Activated naive CD8-positive, alpha-beta T cell (primary cell): ENCODE results near the gene ARHGAP25.

Source experiments
- H3K27ac Mint-ChIP-seq: one replicate; pipeline ENCODE4 v1.8.0; 2021; ENCODE audit warnings: mixed read lengths
- H3K27me3 Mint-ChIP-seq: one replicate; pipeline ENCODE4 v1.8.0; 2021; ENCODE audit warnings: mixed read lengths
- H3K36me3 Mint-ChIP-seq: one replicate; pipeline ENCODE4 v1.8.0; 2021; ENCODE audit warnings: mixed read lengths
- H3K4me1 Mint-ChIP-seq: one replicate; pipeline ENCODE4 v1.8.0; 2021; ENCODE audit warnings: low read depth, mixed read lengths
- H3K4me3 Mint-ChIP-seq: one replicate; pipeline ENCODE4 v1.8.0; 2021; ENCODE audit warnings: mild to moderate bottlenecking, mixed read lengths
- H3K9me3 Mint-ChIP-seq: one replicate; pipeline ENCODE4 v1.8.0; 2021; ENCODE audit warnings: low read depth, mixed read lengths

The ARHGAP25 gene

DNA sequence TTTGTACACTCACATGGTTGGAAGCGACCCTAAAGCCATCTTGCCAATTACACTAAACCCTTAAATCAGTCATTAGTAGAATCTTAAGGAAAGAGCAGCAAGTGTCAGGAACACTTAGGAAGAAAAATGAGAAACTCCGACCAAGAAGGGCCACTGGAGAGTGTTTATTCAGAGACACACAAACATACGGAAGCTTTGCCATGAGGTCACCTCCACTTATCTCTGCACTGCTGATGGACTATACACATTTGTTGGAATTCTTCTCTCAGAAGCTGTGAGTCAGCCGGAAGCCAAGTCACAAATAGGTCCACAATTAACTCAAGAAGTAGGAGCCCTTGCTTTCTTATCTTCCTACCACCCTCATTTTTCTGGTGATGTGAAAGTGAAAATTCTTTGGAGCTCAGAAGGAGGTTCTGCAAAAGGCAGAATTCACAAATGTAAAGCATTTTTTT lies 115.0 kb downstream of the ARHGAP25 start:
- peaks cover 3% of the 10 kb centered on the region for H3K36me3 Mint-ChIP-seq
- no peaks in the 10 kb centered on the region for H3K4me1 Mint-ChIP-seq
- H3K27me3 Mint-ChIP-seq = no peaks in the 10 kb centered on the region
- no peak overlapping the region for H3K4me3 Mint-ChIP-seq
- H3K27ac Mint-ChIP-seq = no peak overlapping the region
- H3K9me3 Mint-ChIP-seq = no peaks in the 10 kb centered on the region

DNA sequence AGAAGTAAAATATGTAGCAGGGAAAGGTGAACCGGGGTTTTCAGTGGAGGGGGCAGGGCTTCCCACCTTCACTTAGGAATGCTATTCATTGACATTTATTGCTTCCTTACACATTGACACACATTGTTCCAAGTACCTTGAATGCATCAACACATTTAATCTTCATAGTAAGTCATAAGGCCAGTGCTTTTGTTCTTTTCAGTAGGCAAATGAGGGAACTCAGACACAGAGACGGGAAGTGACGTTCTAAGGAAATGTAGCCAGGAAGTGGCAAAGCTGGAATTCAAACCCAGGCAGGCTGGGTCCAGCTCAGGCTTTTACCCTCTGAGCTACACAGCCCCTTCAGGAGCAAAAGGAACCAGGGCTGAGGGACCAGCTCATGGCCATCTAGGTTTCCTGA lies 115.9 kb downstream of the ARHGAP25 start:
- H3K4me1 Mint-ChIP-seq = no peaks in the 10 kb centered on the region
- no peaks in the 10 kb centered on the region for H3K9me3 Mint-ChIP-seq
- no peak overlapping the region for H3K27ac Mint-ChIP-seq
- no peak overlapping the region for H3K4me3 Mint-ChIP-seq
- no peaks in the 10 kb centered on the region for H3K27me3 Mint-ChIP-seq
- peaks cover 3% of the 10 kb centered on the region for H3K36me3 Mint-ChIP-seq

DNA sequence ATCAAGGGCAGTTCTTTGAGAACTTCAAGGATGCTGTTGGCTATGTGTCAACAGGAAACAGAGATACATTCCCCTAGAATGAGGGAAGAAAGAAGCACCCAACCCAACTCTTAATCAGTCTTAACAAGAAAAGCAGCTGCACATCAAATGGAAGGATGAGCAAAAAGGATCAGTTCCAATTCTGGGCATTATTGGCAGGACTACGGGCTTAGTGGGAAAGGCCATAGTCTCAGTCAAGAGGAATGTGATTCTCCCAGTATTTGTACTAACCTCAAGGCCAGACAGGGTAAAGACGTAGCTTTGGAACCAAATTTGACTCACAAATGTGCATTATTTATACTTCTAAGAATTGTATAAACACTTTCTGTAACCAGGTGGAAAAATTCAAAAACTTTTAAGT lies 118.4 kb downstream of the ARHGAP25 start:
- Mint-ChIP-seq H3K36me3 (peaks cover 3% of the 10 kb centered on the region), H3K27me3 (no peaks in the 10 kb centered on the region), H3K4me3 (no peak overlapping the region), H3K9me3 (no peaks in the 10 kb centered on the region), H3K4me1 (no peaks in the 10 kb centered on the region), H3K27ac (no peak overlapping the region)

DNA sequence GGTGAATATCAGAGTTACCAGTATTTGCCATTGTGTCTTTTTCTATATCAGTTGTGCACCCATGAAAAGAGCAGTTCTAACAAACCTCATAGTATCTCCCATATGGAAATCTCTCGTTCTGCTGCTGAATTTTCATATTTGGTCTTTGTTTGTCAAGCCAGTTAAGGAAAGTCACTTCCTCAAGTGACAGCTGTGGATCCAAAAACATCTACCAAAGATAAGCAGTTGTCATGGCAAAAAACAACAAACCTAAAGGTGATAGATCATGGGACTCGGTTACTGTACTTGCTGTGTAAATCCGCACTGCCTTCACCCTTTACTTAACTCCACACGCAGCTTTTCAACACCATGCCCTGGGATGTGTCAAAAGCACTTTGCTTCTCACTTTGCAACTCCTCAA lies 119.3 kb downstream of the ARHGAP25 start:
- no peaks in the 10 kb centered on the region for H3K27me3 Mint-ChIP-seq
- no peak overlapping the region for H3K27ac Mint-ChIP-seq
- no peaks in the 10 kb centered on the region for H3K9me3 Mint-ChIP-seq
- peaks cover 3% of the 10 kb centered on the region for H3K36me3 Mint-ChIP-seq
- H3K4me1 Mint-ChIP-seq = no peaks in the 10 kb centered on the region
- H3K4me3 Mint-ChIP-seq = no peak overlapping the region

DNA sequence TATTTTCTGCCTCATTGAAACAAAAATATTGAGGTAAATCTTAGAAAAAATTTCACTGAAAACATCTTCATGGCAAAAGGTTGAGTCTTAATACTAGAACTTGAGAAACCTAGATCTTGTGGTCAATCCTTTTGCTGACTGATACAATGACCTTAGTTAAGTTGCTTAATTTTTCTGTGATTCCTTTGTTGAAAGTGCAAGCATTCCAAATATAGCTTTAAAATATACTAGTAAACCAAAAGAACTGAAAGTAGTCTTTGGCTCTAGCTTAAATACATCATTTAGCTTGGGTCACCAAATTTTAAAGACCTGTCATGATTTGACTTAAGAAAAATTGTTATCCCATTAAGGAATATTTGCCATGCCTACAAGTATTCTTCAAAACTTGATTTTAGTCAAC lies 119.9 kb downstream of the ARHGAP25 start:
- Mint-ChIP-seq H3K9me3 (no peaks in the 10 kb centered on the region), H3K36me3 (peaks cover 2% of the 10 kb centered on the region), H3K27me3 (no peaks in the 10 kb centered on the region), H3K4me1 (no peaks in the 10 kb centered on the region), H3K27ac (no peak overlapping the region), H3K4me3 (no peak overlapping the region)

DNA sequence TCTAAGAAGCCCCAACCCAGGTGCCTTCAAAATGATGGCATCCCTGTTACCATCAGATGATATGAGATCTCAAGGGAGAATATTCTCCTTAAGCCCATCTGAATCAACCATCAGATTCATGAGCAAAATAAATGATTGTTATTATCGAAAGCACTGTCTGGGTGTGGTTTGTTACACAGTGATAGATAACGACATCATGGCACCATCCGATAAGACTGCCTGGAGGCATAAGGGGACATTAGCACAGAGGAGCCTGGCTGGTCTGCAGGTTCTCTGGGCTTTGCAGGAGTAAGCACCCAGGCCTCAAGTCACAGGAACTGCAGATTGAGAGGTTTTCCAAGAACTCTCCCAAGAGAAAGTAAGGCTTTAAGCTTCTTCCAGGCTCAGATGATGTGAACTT lies 120.9 kb downstream of the ARHGAP25 start:
- Mint-ChIP-seq H3K4me1 (no peaks in the 10 kb centered on the region), H3K4me3 (no peak overlapping the region), H3K9me3 (no peaks in the 10 kb centered on the region), H3K36me3 (no peaks in the 10 kb centered on the region), H3K27me3 (no peaks in the 10 kb centered on the region), H3K27ac (no peak overlapping the region)

DNA sequence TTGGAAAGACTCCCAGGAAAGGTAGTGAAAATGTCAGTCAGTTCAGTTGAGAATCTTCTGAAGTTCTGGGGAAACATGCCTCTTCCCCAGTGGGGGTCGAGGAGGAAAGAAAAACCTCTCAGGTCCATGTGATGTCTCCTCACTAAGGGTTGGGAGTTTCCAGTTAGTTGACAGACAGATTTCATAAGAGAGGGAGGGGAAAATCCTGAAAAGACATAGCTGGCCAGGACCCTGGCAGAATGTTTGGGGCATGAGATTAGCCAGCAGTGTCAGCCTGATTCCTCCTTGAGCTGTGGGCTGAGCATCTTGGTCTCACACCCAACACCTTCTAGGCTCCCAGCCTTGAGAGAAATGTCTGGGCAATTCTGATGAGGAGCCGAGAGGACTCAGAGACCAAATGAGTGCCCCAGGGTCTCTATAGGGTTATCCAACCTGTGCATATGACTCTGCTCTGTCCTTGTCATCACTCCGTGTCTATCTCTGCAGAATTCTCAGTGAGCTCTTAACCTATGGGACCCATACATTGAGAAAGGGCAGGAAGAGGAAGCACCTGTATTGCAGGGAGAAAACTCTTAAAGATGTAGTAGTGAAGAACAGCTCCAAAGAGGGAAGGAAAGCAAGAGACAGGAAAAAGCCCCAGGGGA lies 122.7 kb downstream of the ARHGAP25 start:
- no peaks in the 10 kb centered on the region for H3K27me3 Mint-ChIP-seq
- H3K4me1 Mint-ChIP-seq = no peaks in the 10 kb centered on the region
- H3K4me3 Mint-ChIP-seq = no peak overlapping the region
- no peaks in the 10 kb centered on the region for H3K9me3 Mint-ChIP-seq
- no peaks in the 10 kb centered on the region for H3K36me3 Mint-ChIP-seq
- H3K27ac Mint-ChIP-seq = no peak overlapping the region

DNA sequence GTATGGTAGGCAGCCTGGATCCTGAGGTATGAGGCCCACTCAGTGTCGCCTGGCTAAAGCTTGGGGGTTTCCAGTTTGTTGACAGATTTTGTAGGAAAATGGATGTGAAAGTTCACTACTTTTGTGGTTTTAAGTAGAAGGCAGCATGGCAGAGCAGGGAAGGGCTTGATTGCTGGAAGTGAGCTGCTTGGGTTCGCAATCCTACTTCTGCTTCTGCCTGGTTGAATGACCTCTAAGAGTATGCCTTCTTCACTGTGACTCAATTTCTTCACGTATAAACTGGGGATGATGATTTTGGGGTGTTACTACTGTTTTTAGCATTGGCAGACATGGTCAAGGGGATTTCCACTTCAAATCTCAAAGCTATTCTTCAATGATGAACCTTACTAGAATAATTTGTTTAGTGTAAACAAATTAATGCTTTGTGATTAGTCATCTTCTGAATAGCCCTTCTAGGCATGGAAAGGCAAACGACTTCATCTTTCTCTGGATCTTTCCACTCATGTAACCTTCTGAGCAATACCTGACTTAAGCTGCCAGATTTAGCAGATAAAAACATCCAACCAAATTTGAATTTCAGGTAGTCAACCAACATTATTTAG lies 123.3 kb downstream of the ARHGAP25 start:
- no peaks in the 10 kb centered on the region for H3K4me1 Mint-ChIP-seq
- H3K4me3 Mint-ChIP-seq = no peak overlapping the region
- no peak overlapping the region for H3K27ac Mint-ChIP-seq
- no peaks in the 10 kb centered on the region for H3K36me3 Mint-ChIP-seq
- H3K27me3 Mint-ChIP-seq = no peaks in the 10 kb centered on the region
- no peaks in the 10 kb centered on the region for H3K9me3 Mint-ChIP-seq

DNA sequence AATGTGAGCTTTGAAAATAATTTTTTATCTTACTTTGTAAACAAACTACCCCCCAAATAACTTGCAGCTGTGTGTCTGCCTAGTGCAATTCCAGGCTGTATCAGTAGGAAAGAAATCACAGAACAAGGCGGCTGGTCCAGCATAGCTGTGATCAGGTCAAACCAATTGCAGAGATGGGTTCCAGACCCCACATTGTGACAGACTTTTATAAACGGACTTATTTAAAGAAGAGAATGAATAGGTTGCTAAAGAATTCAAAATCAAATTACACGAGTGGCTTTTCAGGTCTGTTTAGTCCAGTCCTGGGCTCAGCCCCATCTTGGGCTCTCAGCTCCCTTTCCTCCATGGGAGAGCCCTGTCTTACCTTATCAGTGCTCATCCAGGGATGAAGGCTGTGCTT lies 125.5 kb downstream of the ARHGAP25 start:
- Mint-ChIP-seq H3K9me3 (no peaks in the 10 kb centered on the region), H3K36me3 (no peaks in the 10 kb centered on the region), H3K27me3 (no peaks in the 10 kb centered on the region), H3K4me1 (no peaks in the 10 kb centered on the region), H3K27ac (no peak overlapping the region), H3K4me3 (no peak overlapping the region)

DNA sequence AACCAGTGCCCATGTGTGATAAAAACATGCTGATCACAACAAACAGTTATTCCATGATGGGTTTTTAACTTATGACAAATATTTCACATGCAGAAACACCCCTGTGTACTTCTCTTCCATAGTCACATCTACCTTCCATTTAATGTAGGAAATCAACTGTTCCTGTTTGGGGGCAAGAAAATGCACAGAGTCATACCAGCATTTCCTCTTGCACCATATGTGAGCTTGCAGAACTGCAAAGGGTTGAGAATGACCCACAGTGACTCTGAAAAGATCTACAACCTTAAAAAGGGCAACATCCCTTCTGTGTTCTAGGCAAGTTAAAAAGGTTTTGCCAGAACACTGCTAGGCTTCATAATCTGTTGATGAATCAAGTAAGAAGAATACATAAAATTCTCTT lies 126.7 kb downstream of the ARHGAP25 start:
- Mint-ChIP-seq H3K36me3 (no peaks in the 10 kb centered on the region), H3K4me3 (no peak overlapping the region), H3K9me3 (no peaks in the 10 kb centered on the region), H3K27me3 (no peaks in the 10 kb centered on the region), H3K27ac (no peak overlapping the region), H3K4me1 (no peaks in the 10 kb centered on the region)

DNA sequence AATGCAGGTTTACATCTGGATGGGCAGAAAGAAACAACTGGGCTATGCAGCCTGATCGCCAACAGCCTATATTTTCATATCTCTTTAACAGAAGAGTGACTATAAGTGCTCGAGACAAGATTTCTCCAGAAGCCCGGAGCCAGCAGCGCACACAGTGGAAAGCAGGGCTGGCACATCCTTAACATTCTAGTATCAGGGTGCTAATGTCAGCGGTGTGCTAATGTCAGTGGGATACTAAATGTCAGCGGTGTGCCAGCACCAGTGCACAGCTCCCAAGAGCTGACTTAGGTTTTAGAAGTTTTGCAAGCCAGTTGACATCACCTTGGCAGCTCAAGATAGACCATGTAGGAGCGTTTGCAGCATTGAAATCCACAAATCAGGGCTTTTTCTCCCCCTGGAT lies 128.3 kb downstream of the ARHGAP25 start:
- Mint-ChIP-seq H3K27ac (no peak overlapping the region), H3K9me3 (no peaks in the 10 kb centered on the region), H3K4me3 (no peak overlapping the region), H3K36me3 (no peaks in the 10 kb centered on the region), H3K27me3 (no peaks in the 10 kb centered on the region), H3K4me1 (no peaks in the 10 kb centered on the region)

DNA sequence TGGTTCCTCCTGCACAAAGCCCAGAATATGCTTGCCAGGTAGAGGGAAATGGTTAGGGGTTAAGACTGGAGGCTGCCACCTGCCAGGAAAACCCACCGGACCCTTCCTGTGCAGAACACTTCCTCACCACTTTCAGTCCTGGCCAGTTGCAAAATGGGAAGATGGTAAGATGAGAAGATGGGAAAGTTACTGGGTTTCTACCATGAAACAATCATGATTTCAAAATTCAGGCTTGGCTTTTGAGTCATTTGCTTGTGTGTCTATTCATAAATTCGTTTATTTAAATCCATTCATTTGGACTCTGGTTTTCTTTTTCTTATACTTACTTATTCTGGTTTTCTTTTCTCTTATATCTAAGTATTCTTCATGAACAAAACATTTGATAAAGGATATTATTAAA lies 129.4 kb downstream of the ARHGAP25 start:
- Mint-ChIP-seq H3K4me3 (no peak overlapping the region), H3K4me1 (no peaks in the 10 kb centered on the region), H3K9me3 (no peaks in the 10 kb centered on the region), H3K36me3 (peaks cover 3% of the 10 kb centered on the region), H3K27me3 (no peaks in the 10 kb centered on the region), H3K27ac (no peak overlapping the region)

DNA sequence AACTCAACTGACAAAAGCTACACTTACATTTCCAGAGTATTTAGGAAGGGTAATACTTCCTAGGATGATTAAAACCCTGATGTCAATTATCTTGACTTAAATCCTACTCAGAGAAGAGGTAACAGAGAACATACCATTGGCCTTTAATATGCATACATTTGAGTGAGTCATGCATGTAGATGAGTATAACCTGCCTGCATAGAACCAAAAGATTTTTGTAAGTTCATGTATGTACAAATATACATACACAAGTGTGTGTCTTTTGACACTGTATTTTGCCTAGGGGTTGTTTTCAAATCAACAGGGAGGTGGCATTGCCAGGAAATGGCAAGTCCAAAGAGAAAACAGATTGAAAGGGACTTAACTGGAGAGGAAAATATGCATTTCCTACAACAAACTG lies 130.5 kb downstream of the ARHGAP25 start:
- H3K36me3 Mint-ChIP-seq = peaks cover 3% of the 10 kb centered on the region
- H3K9me3 Mint-ChIP-seq = no peaks in the 10 kb centered on the region
- H3K27ac Mint-ChIP-seq = no peak overlapping the region
- no peaks in the 10 kb centered on the region for H3K4me1 Mint-ChIP-seq
- no peaks in the 10 kb centered on the region for H3K27me3 Mint-ChIP-seq
- no peak overlapping the region for H3K4me3 Mint-ChIP-seq

DNA sequence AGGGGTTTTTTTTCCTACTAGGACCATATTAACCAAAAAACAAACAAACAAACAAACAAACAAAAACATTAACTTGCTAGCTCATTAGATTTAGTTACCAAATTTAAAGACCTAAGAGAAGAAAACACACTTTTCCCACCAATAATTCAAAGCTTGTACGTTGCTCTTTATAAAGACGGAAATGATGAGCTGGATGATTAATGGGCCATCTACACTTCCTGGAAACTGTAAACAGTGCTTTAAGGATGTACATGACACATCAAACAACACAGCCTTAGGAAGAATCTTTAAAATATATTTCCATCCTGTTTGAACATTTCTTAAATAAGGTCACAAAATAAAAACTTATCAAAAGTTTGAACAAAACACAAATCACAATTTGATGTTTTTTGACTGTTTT lies 135.6 kb downstream of the ARHGAP25 start:
- Mint-ChIP-seq H3K4me3 (no peak overlapping the region), H3K4me1 (no peaks in the 10 kb centered on the region), H3K27me3 (no peaks in the 10 kb centered on the region), H3K9me3 (no peaks in the 10 kb centered on the region), H3K27ac (no peak overlapping the region), H3K36me3 (peaks cover 3% of the 10 kb centered on the region)

DNA sequence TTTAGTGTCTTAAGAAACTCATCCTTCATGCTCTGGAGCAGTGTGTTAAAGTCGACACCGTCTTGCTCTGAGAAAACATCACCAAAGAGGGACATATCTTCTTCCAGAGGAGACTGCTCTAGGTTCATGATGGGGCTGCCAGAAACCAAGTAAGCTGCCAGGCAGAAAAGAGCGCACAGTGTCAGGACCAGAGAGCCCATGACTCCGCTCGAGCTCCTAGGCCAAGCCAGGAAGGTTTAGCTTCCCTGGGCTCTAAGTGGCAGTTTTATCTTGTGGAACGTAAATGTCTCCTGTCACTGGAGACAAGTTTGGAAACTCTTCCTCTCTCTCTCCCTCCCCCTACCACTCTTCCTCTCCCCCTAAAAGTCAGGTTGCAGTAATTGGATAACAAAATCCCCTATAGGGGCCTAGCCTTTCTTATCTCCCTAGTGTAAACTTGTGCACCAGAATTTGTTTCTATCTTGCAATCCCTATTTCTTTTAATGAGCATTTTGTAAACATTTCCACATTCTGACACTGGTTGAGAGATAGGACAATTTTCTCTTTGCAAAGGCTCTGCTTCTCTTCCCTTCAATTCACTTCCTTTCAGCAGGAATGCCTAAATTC lies 136.7 kb downstream of the ARHGAP25 start, which contains the start of gene BMP10:
TSS of gene BMP10 (minus strand) at position 239 of the 606 bp plus-strand sequence. CDS start at position 200, 39 bp downstream.
- H3K27ac Mint-ChIP-seq = no peak within 1 kb of the TSS
- H3K4me1 Mint-ChIP-seq = no peaks in the 10 kb centered on the region
- H3K36me3 Mint-ChIP-seq = peaks cover 3% of the 10 kb centered on the region

More for the DNA sequence above, 136.7 kb downstream of the ARHGAP25 start, which contains the start of gene BMP10:
- Mint-ChIP-seq H3K9me3 (no peaks in the 10 kb centered on the region), H3K27me3 (no peaks in the 10 kb centered on the region), H3K4me3 (no peak within 1 kb of the TSS)
